Measurements from ENCODE around the gene SAFB2.

GRCh38 chr19:5666921-5667610 is 44.5 kb upstream of the SAFB2 start:
- TF ChIP-seq CTCF (IDR thresholded peaks at IDR 0.05 in 2 of 3, conservative IDR thresholded peaks at IDR 0.05 in 1 of 3; ENCODE audit: control insufficient read depth in 2 of 3, extremely low read depth in 1 of 3, insufficient read depth in 1 of 3, low read depth in 3 of 3, low read length in 3 of 3) (no peak), CHD2 (IDR thresholded peaks at IDR 0.05; ENCODE audit: borderline replicate concordance, low read depth, low read length) (no peak), SRF (IDR thresholded peaks at IDR 0.05; ENCODE audit: low read depth in 2 of 2, low read length in 2 of 2) (no peak), SP1 (IDR thresholded peaks at IDR 0.05; ENCODE audit: low read depth, low read length) (no peak), CREB1 (IDR thresholded peaks at IDR 0.05; ENCODE audit: low read depth) (no peak), EZH2 (IDR thresholded peaks at IDR 0.05; ENCODE audit: borderline replicate concordance, control insufficient read depth, low read depth, low read length) (no peak), MYC (IDR thresholded peaks at IDR 0.05; ENCODE audit: insufficient read depth, insufficient read length, insufficient replicate concordance, low read length, severe bottlenecking) (no peak), TCF12 (IDR thresholded peaks at IDR 0.05; ENCODE audit: low read depth, low read length) (no peak)
